NT2/D1 (cell line): ENCODE measurements around the gene TBC1D2.

Experiments used
- SUZ12 ChIP-seq: IDR thresholded peaks from 2 replicates; pipeline ENCODE4 v1.6.1; 2011; ENCODE audit not compliant: insufficient read length, insufficient read depth; ENCODE audit errors: extremely low read depth
- YY1 ChIP-seq: IDR thresholded peaks from 2 replicates; pipeline ENCODE4 v1.6.1; 2011; ENCODE audit not compliant: insufficient read length, insufficient read depth
- ZNF274 ChIP-seq: IDR thresholded peaks from 2 replicates; pipeline ENCODE4 v1.6.1; 2011; ENCODE audit warnings: mild to moderate bottlenecking, low read depth, low read length

GRCh38 chr9:98240475-98240874, 15.0 kb downstream of the TBC1D2 start:
- no peak for TF ChIP-seq ZNF274
- TF ChIP-seq SUZ12, result no peak
- no peak for TF ChIP-seq YY1
